GM21447 (cell line): Measurements from ENCODE around the gene CDH1.
"Not testable (repeated sequence)": the region's sequence is repeated elsewhere in the genome, so short reads cannot be mapped to it uniquely, and the experiment has no call there.

Source experiments
- ATAC-seq: cut with Tn5 transposase; IDR thresholded peaks from one replicate; pipeline ENCODE4 v1.9.1; 2021; ENCODE audit not compliant: unreplicated experiment

CDH1 gene

DNA sequence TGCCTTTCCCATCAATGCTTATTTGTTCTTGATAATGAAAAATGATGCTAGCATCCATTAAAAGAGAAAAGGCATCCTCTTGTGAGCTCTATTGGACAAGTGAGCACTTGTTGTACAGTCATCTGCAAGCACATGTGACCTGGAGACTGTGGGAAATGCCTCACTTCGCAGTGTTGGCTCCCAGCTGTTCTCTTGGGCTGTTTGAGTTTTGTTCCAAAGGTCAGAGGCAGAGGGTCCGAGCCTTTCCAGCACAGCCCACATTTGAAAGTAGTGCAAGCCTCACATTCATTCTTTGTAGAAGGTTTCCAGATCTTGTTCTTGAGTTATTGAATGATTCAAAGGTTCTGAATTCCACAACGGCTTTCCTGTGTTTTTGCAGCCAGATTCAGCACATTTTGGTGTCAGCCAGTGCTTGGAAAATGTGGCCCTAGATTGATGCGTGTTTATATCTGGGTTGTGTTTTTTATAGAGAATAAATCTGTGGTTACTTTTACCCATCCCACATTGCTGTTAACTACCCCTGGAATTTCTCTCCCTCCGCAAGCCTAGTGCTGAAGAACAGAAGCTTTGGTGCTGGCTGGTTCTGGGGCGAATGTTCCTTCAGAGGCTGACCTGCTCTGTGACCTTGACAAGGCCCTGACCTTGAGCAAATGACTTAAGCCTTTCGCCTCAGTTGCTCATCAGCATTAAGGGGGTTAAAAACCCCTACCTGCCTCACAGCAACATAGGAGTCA lies 49.8 kb downstream of the CDH1 start:
- no peak for ATAC-seq

DNA sequence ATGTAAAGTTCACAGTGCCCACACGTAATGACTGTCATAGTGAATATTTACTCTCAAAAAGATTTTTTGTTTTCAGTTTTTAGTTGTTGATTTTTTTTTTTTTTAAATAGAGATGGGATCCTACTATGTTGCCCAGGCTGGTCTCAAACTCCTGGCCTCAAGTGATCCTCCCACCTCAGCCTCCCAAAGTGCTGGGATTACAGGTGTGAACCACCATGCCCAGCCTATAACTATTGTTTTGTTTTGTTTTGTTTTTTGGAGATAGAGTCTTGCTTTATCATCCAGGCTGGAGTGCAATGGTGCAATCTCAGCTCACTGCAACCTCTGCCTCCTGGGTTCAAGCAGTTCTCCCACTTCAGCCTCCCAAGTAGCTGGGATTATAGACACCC lies 50.3 kb downstream of the CDH1 start:
- not testable (repeated sequence) for ATAC-seq

DNA sequence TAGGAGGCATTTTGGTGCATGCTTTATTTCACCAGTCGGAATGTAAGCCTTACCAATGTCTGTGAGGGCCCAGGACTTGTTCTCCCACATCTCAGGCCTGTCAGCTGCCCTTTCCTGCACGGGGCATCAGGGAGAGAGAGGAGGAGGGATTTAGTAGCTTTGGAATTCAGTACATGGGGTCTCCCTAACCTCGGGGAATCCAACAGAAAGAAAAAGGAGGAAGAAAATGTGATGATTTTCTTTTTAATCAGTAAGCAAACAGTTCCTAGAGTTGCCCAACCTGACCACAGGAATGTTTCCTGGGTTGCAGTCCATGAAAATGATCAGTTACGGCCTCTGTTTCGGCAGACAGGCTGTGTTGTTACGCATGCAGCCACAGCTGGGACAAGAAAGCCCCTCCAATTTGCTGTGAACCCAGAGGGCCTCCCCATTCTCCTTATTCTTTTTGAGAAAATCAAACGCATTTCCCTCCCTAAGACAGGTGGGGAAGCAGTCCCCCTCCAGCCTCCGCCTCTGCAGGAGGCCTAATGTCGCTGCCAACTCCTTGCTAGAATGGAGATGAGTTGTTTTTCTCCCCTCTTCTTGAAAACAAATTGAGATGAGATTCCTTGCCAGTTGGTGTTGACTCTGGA lies 53.2 kb downstream of the CDH1 start:
- no peak for ATAC-seq

DNA sequence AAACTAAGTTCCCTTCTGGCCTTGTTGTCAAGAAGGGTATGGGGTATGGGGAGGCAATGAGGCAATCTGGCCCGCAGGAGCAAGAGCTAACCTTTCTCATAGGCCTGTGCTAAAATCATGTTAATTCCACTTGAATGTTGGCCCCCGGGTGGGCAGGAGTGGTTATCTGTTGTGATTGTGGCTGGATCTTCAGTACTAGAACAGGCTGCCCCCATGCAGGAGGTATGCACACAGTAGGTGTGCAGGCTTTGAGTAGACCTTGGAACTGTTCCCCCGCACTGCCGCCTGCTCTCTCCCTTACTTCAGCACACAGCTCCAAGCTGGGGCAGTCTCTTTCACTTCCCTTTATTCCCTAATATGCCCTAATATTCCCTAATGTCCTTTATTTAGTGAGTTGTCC lies 53.9 kb downstream of the CDH1 start:
- ATAC-seq = no peak

DNA sequence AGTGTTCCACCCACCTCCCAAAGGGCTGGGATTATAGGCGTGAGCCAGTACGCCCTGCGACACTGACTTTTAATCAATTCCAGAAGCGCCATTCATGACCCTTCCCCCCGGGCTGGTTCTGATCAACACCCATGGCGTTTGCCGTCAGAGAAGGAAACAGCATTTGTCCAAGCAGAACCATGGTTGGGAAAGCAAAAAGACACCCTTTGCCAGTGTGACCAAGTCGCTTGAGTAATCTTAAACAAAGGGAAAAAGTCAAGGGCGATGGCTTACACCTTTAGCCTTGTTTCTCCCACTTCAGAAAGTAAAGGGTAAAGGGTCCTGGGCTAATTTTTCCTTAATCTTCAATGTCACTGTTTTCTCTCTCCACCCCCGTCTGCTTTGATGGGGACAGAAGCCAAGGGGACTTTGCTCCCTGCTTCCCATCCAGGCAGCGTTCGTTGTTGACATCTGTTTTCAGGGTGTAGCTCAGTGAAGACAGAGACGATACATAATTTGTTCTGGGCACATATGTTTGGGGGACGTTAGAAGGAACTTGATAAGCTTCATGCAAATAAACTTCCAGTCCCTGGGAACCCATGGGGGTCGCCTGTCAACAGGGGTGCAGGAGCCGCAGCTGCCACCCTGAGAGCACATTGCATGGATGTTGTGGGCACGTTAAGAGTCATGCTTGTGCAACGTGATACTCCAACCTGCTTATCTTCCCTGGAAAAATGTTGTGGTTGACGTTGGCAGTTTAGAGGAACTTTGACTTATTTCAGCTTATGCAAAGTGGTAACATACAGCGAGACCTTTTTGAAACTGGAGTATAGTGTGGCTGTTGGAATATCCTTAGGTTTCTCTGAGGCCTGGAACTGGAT lies 55.6 kb downstream of the CDH1 start:
- no peak for ATAC-seq

DNA sequence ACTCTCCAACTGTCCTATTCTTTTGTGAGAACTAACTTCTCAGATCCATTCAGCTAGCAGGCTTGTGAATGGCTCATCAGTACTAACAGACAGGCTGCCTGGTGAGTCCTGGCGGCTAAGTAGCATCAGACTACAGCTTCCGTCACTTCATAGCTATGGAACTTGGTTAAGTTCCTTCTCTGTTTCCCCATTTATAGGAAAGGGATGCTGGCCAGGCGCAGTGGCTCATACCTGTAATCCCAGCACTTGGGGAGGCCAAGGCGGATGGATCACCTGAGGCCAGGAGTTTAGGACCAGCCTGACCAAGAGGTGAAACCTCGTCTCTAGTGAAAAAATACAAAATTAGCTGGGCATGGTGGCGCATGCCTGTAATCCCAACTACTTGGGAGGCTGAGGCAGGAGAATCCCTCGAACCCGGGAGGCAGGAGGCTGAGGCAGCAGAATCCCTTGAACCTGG lies 56.3 kb downstream of the CDH1 start:
- no peak for ATAC-seq

DNA sequence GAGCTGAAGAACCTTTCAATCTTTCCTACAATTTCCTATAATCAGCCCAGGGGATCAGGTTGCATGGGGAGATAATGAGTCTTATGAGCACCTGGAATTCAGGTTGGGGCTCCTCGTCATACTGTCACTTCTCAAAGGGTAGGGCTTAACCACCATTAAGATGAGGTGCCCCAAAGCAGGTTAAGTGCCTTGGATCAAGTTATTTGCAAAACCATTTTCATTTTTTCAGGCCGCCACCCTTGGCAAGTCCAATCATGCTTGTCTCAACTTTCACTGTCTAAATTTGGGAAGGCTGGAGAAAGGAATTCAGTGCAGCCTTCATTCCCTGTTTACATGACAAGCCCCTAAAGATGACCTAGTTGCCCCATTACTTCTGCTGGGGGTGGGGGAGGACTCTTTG lies 61.3 kb downstream of the CDH1 start:
- no peak for ATAC-seq

DNA sequence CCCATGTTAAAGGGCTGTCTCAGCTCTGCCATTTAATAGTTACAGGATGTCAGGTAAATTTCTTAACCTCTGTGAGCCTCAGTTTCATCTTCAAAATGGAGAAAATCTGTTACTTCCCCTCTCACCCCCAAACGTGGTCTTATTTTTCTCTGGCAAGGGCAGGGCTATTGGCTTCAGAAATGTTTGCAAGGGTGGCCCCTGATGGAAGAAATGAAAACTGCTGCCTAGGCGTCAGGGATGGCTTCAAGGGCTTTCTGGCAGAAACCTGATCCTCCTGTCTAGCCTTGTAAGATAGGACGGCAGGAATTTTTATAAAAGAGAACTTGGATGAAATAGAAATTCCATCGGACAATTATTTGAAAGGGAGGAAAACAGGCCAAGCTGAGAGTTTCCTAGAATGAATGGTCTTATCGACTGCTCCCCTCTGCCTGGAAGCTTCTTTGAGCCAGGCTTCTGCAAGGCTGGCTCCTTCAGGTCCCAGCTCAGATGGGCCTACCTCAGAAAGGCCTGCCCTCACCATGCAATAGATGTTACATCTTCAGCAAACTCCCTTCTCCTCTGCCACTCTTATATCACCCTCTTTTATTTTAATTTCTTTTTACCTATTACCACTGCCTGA lies 63.3 kb downstream of the CDH1 start:
- peak; percentile 80 for ATAC-seq

DNA sequence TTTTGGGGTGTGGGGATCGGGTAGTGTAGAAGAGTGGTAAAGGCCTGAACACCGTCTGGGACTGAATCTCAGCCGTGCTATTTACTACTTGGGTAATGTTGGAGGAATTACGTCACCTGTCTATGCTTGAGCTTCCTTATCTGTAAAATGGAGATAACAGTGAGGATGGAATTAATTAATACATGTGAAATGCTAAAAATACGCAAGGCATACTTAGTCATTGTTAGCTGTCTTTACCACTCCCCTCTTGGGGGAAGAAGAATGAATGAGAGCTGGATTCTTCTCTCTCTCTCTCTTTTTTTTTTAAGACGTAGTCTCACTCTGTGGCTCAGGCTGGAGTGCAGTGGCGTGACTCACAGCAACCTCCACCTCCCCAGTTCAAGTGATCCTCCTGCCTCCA lies 65.1 kb downstream of the CDH1 start:
- ATAC-seq = no peak

DNA sequence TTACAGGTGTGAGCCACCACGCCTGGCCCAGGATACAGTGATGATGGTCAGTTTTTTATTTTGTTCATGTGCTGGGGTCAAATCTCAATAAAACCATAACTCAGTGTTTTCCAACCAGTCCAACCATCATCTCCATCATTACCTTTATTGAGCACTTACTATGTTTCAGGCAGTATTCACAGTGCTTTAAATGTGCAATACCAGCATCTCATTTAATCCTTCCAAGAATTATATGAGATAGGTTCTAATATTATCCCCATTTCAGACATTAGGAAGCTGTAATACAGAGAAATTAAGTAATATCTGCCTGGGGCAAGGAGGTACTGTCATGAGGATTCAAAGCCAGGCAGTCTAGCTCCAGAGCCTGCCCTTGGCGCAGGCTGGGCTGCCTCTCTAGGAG lies 69.3 kb downstream of the CDH1 start:
- ATAC-seq = no peak

DNA sequence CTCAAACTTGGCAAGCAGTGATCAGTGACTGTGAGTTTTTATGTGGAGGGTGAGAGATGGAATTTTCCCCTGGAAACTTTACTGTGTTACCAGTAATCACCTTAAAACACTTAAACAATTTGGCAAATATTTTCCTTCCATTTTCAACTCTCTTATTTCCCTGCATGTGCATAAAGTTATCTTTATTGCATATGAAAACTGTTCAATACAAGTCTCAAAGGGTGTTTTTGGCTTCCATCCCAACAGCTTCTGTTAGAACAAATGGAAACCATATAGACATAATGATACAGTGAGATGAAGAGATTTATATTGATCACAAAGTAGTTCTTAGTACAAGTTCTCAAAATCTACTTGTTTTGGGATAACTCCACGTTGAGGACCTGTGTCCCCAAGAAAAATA lies 69.9 kb downstream of the CDH1 start:
- no peak for ATAC-seq

DNA sequence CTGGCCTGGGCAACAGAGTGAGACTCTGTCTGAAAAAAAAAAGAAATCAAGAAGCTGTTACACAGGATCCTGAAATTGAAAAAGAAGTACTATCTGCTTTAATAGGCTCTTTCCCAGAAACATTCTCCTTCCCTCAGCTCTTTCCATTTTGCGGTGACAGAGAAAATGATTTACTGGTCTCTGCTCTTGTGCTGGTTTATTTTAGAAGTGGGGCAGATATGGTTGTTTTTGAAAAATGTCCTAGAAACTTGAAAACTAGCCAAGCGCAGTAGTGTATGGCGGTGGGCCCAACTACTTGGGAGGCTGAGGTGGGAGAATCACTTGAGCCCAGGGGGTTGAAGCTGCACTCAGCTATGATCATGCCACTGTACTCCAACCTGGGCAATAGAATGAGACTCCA lies 77.4 kb downstream of the CDH1 start:
- ATAC-seq = no peak

DNA sequence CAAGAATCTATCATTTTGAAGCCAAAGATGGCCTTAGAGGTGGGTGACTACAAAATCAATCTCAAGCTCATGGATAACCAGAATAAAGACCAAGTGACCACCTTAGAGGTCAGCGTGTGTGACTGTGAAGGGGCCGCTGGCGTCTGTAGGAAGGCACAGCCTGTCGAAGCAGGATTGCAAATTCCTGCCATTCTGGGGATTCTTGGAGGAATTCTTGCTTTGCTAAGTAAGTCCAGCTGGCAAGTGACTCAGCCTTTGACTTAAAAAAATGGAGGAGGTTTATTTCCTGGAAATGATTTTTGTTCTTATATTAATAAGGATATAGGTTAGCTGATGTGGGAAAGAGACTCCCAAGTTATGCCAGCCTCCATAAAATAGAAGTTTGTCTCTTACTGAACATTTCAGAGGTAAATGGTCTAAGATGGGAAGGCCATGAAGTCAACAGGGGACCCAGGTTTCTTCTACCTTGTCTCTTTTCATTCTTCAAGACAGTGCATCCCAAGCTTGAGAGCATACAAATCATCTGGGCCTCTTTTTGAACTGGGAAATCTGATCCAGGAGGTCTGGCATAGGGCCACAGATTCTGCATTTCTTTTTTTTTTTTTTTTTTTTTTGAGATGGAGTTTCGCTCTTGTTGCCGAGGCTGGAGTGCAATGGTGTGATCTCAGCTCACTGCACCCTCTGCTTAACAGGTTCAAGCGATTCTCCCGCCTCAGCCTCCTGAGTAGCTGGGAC lies 86.5 kb downstream of the CDH1 start:
- no peak for ATAC-seq

DNA sequence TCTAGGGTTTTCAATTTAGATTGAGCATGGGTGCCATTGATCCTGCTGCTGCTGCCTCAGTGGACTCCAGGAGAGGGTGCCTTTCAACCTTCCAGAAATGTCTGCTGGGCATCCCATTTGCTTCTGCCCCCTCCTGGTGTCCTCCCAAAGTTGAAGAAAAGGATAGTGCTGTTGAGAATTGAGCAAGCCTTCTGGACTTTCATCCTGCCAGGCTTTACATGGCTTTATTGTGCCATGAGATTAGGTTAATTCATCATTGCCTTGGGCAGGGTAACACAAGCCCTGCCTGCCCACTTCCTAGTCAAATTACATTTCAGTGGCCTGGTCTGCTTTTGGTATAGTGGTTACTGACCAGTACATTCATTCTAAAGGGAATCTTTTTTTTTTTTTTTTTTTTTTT lies 88.3 kb downstream of the CDH1 start:
- no peak for ATAC-seq

DNA sequence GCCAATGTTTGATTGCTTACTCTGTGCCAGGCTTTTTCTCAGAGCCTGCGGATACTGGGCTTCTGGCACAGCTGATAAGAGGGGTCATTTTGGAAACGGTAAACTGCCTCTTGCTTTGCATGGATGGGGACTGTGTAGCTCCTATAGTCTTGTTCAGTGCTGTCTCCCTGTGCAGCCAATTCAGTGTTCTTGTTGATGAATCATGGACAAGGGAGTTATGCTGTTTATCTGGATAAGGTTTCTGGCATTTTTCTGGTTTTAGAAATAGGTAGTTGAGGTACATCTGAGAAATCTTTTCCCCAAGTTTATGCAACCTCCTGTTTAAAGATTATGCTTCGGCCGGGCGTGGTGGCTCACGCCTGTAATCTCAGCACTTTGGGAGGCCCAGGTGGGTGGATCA lies 89.6 kb downstream of the CDH1 start:
- ATAC-seq = no peak

DNA sequence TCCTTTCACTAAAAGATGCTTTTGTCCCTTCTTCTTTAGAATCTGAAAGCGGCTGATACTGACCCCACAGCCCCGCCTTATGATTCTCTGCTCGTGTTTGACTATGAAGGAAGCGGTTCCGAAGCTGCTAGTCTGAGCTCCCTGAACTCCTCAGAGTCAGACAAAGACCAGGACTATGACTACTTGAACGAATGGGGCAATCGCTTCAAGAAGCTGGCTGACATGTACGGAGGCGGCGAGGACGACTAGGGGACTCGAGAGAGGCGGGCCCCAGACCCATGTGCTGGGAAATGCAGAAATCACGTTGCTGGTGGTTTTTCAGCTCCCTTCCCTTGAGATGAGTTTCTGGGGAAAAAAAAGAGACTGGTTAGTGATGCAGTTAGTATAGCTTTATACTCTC lies 96.2 kb downstream of the CDH1 start:
- no peak for ATAC-seq

DNA sequence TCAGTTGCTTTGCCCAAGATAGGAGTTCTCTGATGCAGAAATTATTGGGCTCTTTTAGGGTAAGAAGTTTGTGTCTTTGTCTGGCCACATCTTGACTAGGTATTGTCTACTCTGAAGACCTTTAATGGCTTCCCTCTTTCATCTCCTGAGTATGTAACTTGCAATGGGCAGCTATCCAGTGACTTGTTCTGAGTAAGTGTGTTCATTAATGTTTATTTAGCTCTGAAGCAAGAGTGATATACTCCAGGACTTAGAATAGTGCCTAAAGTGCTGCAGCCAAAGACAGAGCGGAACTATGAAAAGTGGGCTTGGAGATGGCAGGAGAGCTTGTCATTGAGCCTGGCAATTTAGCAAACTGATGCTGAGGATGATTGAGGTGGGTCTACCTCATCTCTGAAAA lies 97.5 kb downstream of the CDH1 start:
- no peak for ATAC-seq

DNA sequence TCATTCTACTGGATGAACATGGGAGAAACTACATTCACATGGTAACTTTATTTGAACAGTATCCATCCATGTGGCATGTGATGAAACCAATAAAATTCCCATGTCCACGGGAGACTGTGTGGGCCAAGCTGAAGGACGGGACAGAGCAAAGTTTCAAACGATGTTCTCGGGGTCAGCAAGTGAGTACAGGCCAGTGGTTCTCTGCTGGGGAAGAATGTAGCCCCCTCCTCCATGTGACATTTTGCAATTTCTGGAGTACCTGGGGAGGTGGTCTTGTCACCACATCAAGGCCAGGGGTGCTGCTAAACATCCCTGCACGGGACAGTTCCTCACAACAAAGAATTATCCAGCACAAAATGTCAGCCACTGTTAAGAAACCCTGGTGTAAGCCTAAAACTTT lies 98.9 kb downstream of the CDH1 start:
- no peak for ATAC-seq

DNA sequence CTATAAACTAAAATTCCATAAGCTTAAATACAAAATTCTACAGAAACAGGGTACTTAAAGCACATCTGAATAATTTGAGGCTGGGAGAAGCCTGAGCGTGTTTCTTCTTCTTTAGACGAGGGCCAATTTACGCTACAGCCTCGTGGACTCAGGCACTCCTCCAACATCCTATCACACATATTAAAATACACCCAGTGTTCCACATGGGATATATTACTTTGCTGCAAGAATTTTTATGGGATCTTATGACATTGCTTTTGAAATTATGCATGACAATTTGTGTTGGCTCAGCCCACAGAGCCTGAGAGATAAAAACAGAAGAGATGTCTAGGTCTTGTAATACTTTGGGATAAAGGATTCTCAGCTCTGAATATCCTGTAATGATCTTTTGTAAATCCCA lies 102.7 kb downstream of the CDH1 start:
- ATAC-seq = no peak

DNA sequence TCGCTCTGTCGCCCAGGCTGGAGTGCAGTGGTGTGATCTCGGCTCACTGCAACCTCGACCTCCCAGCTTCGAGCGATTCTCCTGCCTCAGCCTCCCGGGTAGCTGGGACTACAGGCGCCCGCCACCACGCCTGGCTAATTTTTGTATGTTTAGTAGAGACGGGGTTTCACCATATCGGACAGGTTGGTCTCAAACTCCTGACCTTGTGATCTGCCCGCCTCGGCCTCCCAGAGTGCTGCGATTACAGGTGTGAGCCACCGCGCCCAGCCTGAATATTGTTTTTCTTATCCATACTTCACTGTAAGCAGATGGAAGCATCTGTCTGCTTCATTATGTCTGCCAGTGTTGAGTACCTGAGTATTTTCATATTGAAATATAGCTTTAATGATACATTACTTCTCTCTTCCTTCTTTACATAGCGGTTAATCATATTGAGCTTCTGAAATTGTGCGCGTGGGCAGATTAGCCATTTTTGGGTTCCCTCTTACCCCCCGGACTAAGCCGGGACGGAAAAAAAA lies 105.9 kb downstream of the CDH1 start:
- ATAC-seq = not testable (repeated sequence)
